ENCODE results near the gene GNG2.

GNG2 gene

DNA sequence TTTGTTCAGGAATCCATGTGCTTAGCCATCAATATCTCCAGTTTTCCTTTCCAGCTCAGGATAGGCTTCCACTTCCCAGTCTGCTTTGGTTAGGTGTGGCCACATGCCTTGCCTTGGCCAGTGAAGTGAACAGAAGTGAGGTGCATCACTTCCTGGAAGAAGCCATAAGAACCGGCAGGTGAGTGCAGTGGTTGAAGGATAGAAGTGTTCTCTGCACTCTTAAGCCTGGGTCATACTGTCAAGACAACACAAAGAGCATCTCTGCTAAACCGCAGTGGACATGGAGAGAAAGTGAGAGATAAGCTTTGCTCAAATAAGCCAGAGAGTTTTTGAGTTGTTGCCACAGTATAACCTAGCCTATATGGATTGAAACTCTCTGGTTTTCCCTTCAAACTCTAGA lies 11.4 kb downstream of the GNG2 start:
- H3K27ac ChIP-seq (replicated peaks; ENCODE audit: low read length) = no peak overlapping the region
- H3K9ac ChIP-seq (ENCODE audit: low read depth, low read length, poor library complexity) = no peak overlapping the region
- peak overlapping the region; percentile 70 for H4K8ac ChIP-seq (ENCODE audit: low read depth, low read length)
- no peaks in the 10 kb centered on the region for H3K79me1 ChIP-seq (ENCODE audit: low read depth, low read length)
- no peak overlapping the region for H2BK120ac ChIP-seq (ENCODE audit: low read depth, low read length)
- no peaks in the 10 kb centered on the region for H3K27me3 ChIP-seq (ENCODE audit: control insufficient read depth in 3 of 3, insufficient read depth in 3 of 3, low read depth in 1 of 3, low read length in 3 of 3)
- peaks cover 0 to 2% of the 10 kb centered on the region in 2 donors for H3K9me3 ChIP-seq (replicated peaks in 1 of 2; ENCODE audit: control insufficient read depth in 2 of 2, insufficient read depth in 1 of 2, low read depth in 1 of 2, low read length in 2 of 2)
- WGBS, 2 donors (ENCODE audit: extremely low coverage in 2 of 2, insufficient read length in 2 of 2, insufficient replicate concordance in 1 of 2) = no CpG with 5 or more reads among the region's 2 CpGs
- H2AK5ac ChIP-seq (ENCODE audit: low read depth, low read length) = no peak overlapping the region
- H2AFZ ChIP-seq (ENCODE audit: low read length) = no peak overlapping the region
- no peak overlapping the region for H2BK15ac ChIP-seq (ENCODE audit: low read length)
- no peak overlapping the region for H3K4me3 ChIP-seq (ENCODE audit: low read length in 2 of 2)
- H3K4me2 ChIP-seq (ENCODE audit: insufficient read depth, low read length, poor library complexity, severe bottlenecking) = no peak overlapping the region
- H2BK5ac ChIP-seq (ENCODE audit: low read length) = no peak overlapping the region
- DNase-seq (ENCODE audit: low spot score) = no peak
- no peak overlapping the region for H3K18ac ChIP-seq (ENCODE audit: low read length)
- H3K4ac ChIP-seq (ENCODE audit: low read length) = no peak overlapping the region
- peaks cover 3 to 9% of the 10 kb centered on the region in 2 donors for H3K4me1 ChIP-seq (ENCODE audit: control insufficient read depth in 2 of 2, insufficient read depth in 1 of 2, low read depth in 1 of 2, low read length in 2 of 2)
- peaks cover 0 to 13% of the 10 kb centered on the region in 2 donors for H3K36me3 ChIP-seq (replicated peaks in 1 of 2; ENCODE audit: control insufficient read depth in 2 of 2, insufficient read depth in 2 of 2, low read length in 2 of 2)
- no peak overlapping the region for H3K23ac ChIP-seq (ENCODE audit: low read depth, low read length, poor library complexity)
- no peak overlapping the region for H4K91ac ChIP-seq (ENCODE audit: low read depth, low read length, poor library complexity)
- H2BK12ac ChIP-seq (ENCODE audit: low read length) = no peak overlapping the region
- no peak overlapping the region for H3K14ac ChIP-seq (ENCODE audit: low read length)

DNA sequence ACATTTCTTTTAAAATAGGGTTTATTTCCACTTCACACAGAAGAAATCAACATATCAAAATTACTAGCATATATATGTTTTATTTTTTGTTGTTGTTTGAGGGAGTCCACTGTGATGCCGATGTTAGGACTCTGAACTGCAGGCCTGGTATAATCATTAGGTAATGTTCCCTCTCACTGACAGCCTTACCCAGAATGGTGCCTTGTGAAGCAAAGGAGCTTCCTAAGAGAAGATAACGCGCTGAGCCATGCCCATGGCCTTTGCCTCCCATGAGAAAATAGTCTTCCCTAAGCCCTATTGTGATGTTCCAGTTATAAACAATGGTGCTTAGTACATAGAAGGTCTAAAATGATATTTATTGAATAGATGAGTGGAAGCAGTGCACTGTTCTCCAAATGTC lies 12.0 kb downstream of the GNG2 start:
- Histone ChIP-seq H3K79me1 (ENCODE audit: low read depth, low read length) (no peaks in the 10 kb centered on the region), H3K9me3 (replicated peaks in 1 of 2; ENCODE audit: control insufficient read depth in 2 of 2, insufficient read depth in 1 of 2, low read depth in 1 of 2, low read length in 2 of 2) (peaks cover 0 to 2% of the 10 kb centered on the region in 2 donors), H3K14ac (ENCODE audit: low read length) (no peak overlapping the region), H4K8ac (ENCODE audit: low read depth, low read length) (no peak overlapping the region), H3K9ac (ENCODE audit: low read depth, low read length, poor library complexity) (no peak overlapping the region), H2BK12ac (ENCODE audit: low read length) (no peak overlapping the region), H3K36me3 (replicated peaks in 1 of 2; ENCODE audit: control insufficient read depth in 2 of 2, insufficient read depth in 2 of 2, low read length in 2 of 2) (peaks cover 0 to 19% of the 10 kb centered on the region in 2 donors), H3K4me1 (ENCODE audit: control insufficient read depth in 2 of 2, insufficient read depth in 1 of 2, low read depth in 1 of 2, low read length in 2 of 2) (peaks cover 6 to 9% of the 10 kb centered on the region in 2 donors), H3K27me3 (ENCODE audit: control insufficient read depth in 3 of 3, insufficient read depth in 3 of 3, low read depth in 1 of 3, low read length in 3 of 3) (no peaks in the 10 kb centered on the region), H2AFZ (ENCODE audit: low read length) (no peak overlapping the region), H2BK15ac (ENCODE audit: low read length) (no peak overlapping the region), H2AK5ac (ENCODE audit: low read depth, low read length) (no peak overlapping the region), H3K4me3 (ENCODE audit: low read length in 2 of 2) (no peak overlapping the region), H3K4me2 (ENCODE audit: insufficient read depth, low read length, poor library complexity, severe bottlenecking) (no peak overlapping the region), H4K91ac (ENCODE audit: low read depth, low read length, poor library complexity) (no peak overlapping the region), H2BK120ac (ENCODE audit: low read depth, low read length) (no peak overlapping the region), H3K4ac (ENCODE audit: low read length) (no peak overlapping the region), H2BK5ac (ENCODE audit: low read length) (no peak overlapping the region), H3K23ac (ENCODE audit: low read depth, low read length, poor library complexity) (no peak overlapping the region), H3K27ac (replicated peaks; ENCODE audit: low read length) (no peak overlapping the region), H3K18ac (ENCODE audit: low read length) (no peak overlapping the region)
- DNase-seq (ENCODE audit: low spot score) = no peak
- no CpG with 5 or more reads among the region's 3 CpGs for WGBS, 2 donors (ENCODE audit: extremely low coverage in 2 of 2, insufficient read length in 2 of 2, insufficient replicate concordance in 1 of 2)

DNA sequence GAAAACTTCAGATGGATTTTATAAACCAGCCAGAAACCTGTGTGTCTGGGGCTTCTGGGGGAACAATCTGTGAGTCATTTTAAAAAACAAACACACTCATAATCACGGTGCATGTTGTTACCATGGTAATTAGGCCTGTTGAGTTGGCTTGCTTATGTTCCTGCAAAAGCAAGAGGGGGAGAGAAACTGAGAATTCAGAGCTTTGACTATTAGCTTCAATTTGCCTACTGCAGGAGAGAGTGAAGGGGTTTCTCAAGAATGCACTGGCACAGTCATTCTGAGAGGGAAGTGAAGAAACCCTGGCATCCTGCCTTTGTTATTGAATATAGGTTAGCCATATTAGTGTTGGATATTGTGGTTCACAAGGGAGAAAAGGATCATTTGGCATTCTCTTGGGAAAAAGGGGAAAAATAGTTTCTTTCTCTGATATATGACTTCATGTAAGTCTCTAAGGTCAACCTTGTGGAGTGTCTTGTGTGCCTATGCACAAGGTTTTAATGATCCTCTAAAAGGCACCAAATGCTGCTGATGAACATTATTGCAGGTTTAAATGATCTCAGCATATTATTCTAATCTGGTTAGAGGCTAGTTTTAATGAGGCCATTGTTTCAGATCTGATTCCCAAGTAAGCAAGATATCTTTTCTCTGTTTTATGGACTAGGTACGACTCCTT lies 12.9 kb downstream of the GNG2 start:
- Histone ChIP-seq H3K79me1 (ENCODE audit: low read depth, low read length) (no peaks in the 10 kb centered on the region), H3K4me3 (ENCODE audit: low read length in 2 of 2) (no peak overlapping the region), H3K4ac (ENCODE audit: low read length) (no peak overlapping the region), H3K27me3 (ENCODE audit: control insufficient read depth in 3 of 3, insufficient read depth in 3 of 3, low read depth in 1 of 3, low read length in 3 of 3) (no peaks in the 10 kb centered on the region), H2BK12ac (ENCODE audit: low read length) (no peak overlapping the region), H3K9me3 (replicated peaks in 1 of 2; ENCODE audit: control insufficient read depth in 2 of 2, insufficient read depth in 1 of 2, low read depth in 1 of 2, low read length in 2 of 2) (peaks cover 0 to 3% of the 10 kb centered on the region in 2 donors), H3K18ac (ENCODE audit: low read length) (no peak overlapping the region), H3K4me2 (ENCODE audit: insufficient read depth, low read length, poor library complexity, severe bottlenecking) (no peak overlapping the region), H2BK5ac (ENCODE audit: low read length) (no peak overlapping the region), H2AK5ac (ENCODE audit: low read depth, low read length) (no peak overlapping the region), H2BK120ac (ENCODE audit: low read depth, low read length) (no peak overlapping the region), H3K4me1 (ENCODE audit: control insufficient read depth in 2 of 2, insufficient read depth in 1 of 2, low read depth in 1 of 2, low read length in 2 of 2) (peaks cover 6 to 9% of the 10 kb centered on the region in 2 donors), H3K23ac (ENCODE audit: low read depth, low read length, poor library complexity) (no peak overlapping the region), H3K9ac (ENCODE audit: low read depth, low read length, poor library complexity) (no peak overlapping the region), H3K27ac (replicated peaks; ENCODE audit: low read length) (no peak overlapping the region), H2BK15ac (ENCODE audit: low read length) (no peak overlapping the region), H4K8ac (ENCODE audit: low read depth, low read length) (no peak overlapping the region), H3K36me3 (replicated peaks in 1 of 2; ENCODE audit: control insufficient read depth in 2 of 2, insufficient read depth in 2 of 2, low read length in 2 of 2) (peaks cover 0 to 27% of the 10 kb centered on the region in 2 donors), H4K91ac (ENCODE audit: low read depth, low read length, poor library complexity) (no peak overlapping the region), H3K14ac (ENCODE audit: low read length) (no peak overlapping the region), H2AFZ (ENCODE audit: low read length) (no peak overlapping the region)
- WGBS, 2 donors (ENCODE audit: extremely low coverage in 2 of 2, insufficient read length in 2 of 2, insufficient replicate concordance in 1 of 2) = no CpG with 5 or more reads among the region's 2 CpGs
- DNase-seq (ENCODE audit: low spot score) = no peak

DNA sequence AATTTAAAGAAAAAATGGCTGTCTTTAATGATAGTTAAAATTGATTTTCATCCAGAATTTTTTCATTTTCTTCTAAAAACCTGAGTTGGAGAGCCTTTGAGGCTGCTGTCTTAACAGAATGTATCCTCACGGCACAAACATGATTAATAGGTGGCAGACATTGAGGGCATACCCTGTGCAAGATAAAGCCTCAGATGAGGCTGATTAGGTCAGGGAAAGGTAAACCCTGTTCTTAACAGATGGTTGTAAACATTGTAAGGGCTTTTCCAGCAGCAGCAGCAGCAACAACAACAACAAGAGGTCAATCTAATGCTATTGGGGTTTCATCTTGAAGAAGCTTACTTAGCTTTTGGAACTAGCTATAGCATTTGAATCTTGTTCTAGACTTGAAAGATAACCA lies 17.4 kb downstream of the GNG2 start:
- Histone ChIP-seq H3K27me3 (ENCODE audit: control insufficient read depth in 3 of 3, insufficient read depth in 3 of 3, low read depth in 1 of 3, low read length in 3 of 3) (no peaks in the 10 kb centered on the region), H2AFZ (ENCODE audit: low read length) (no peak overlapping the region), H3K4ac (ENCODE audit: low read length) (no peak overlapping the region), H3K9me3 (replicated peaks in 1 of 2; ENCODE audit: control insufficient read depth in 2 of 2, insufficient read depth in 1 of 2, low read depth in 1 of 2, low read length in 2 of 2) (peaks cover 0 to 7% of the 10 kb centered on the region in 2 donors), H3K4me1 (ENCODE audit: control insufficient read depth in 2 of 2, insufficient read depth in 1 of 2, low read depth in 1 of 2, low read length in 2 of 2) (peaks cover 3 to 6% of the 10 kb centered on the region in 2 donors), H3K27ac (replicated peaks; ENCODE audit: low read length) (no peak overlapping the region), H2BK5ac (ENCODE audit: low read length) (no peak overlapping the region), H3K36me3 (replicated peaks in 1 of 2; ENCODE audit: control insufficient read depth in 2 of 2, insufficient read depth in 2 of 2, low read length in 2 of 2) (peaks cover 0 to 46% of the 10 kb centered on the region in 2 donors), H2AK5ac (ENCODE audit: low read depth, low read length) (no peak overlapping the region), H3K4me3 (ENCODE audit: low read length in 2 of 2) (no peak overlapping the region), H3K9ac (ENCODE audit: low read depth, low read length, poor library complexity) (no peak overlapping the region), H2BK15ac (ENCODE audit: low read length) (no peak overlapping the region), H4K91ac (ENCODE audit: low read depth, low read length, poor library complexity) (no peak overlapping the region), H3K4me2 (ENCODE audit: insufficient read depth, low read length, poor library complexity, severe bottlenecking) (no peak overlapping the region), H2BK120ac (ENCODE audit: low read depth, low read length) (no peak overlapping the region), H3K14ac (ENCODE audit: low read length) (no peak overlapping the region), H2BK12ac (ENCODE audit: low read length) (no peak overlapping the region), H3K79me1 (ENCODE audit: low read depth, low read length) (peaks cover 1% of the 10 kb centered on the region), H3K18ac (ENCODE audit: low read length) (no peak overlapping the region), H3K23ac (ENCODE audit: low read depth, low read length, poor library complexity) (no peak overlapping the region), H4K8ac (ENCODE audit: low read depth, low read length) (no peak overlapping the region)
- no CpG with 5 or more reads among the region's 1 CpG for WGBS, 2 donors (ENCODE audit: extremely low coverage in 2 of 2, insufficient read length in 2 of 2, insufficient replicate concordance in 1 of 2)
- DNase-seq (ENCODE audit: low spot score) = no peak
